SKM-1 treated with dmso at 0.1 percent for 144 hours (cell line): Measurements from ENCODE around the gene MPO.

Experiments used
- DNase-seq: peaks from one replicate; lab custom pipeline; 2025; ENCODE audit not compliant: unreplicated experiment; lab: John Stamatoyannopoulos, UW

The MPO gene

GRCh38 chr17:58307468-58308172, 26.9 kb upstream of the MPO start:
- DNase-seq = no peak

- DNase-seq = no peak
Observed at GRCh38 chr17:58306131-58306951, 25.6 kb upstream of the MPO start.

GRCh38 chr17:58305626-58306025, 24.9 kb upstream of the MPO start:
- no peak for DNase-seq

- DNase-seq = no peak
Observed at GRCh38 chr17:58304750-58305486, 24.2 kb upstream of the MPO start.

- DNase-seq = peak; percentile 68
Observed at GRCh38 chr17:58303971-58304749, 23.4 kb upstream of the MPO start.

- no peak for DNase-seq
Observed at GRCh38 chr17:58302919-58303585, 22.3 kb upstream of the MPO start.

GRCh38 chr17:58302171-58302918, 21.6 kb upstream of the MPO start:
- DNase-seq = no peak

GRCh38 chr17:58301504-58302150, 20.9 kb upstream of the MPO start:
- no peak for DNase-seq

GRCh38 chr17:58300336-58300735, 19.6 kb upstream of the MPO start:
- DNase-seq = no peak

GRCh38 chr17:58294034-58294433, 13.3 kb upstream of the MPO start:
- no peak for DNase-seq

- DNase-seq = no peak
Observed at GRCh38 chr17:58291246-58291645, 10.5 kb upstream of the MPO start.

- no peak for DNase-seq
Observed at GRCh38 chr17:58289869-58290268, 9.1 kb upstream of the MPO start.

GRCh38 chr17:58285422-58285810, 4.7 kb upstream of the MPO start:
- no peak for DNase-seq

- peak; percentile 88 for DNase-seq
Observed at GRCh38 chr17:58284613-58285421, 4.1 kb upstream of the MPO start.

GRCh38 chr17:58283674-58284612, 3.2 kb upstream of the MPO start:
- no peak for DNase-seq

GRCh38 chr17:58282442-58282841, 1.7 kb upstream of the MPO start:
- no peak for DNase-seq

GRCh38 chr17:58281511-58282011, 826 bp upstream of the MPO start:
- peak; percentile 97 for DNase-seq
